PC-3 (cell line): ENCODE measurements around the gene AP1B1. TPM values are rescaled to one million over a fixed set of nuclear protein-coding genes. Genes with fewer than 3 reads are reported as not detected.
A peak's percentile ranks its signal among the peaks of the same experiment; 100 is the strongest.

ENCODE experiments used
- ATAC-seq: fragments of 200-7000 bp; cut with Tn5 transposase; 2 replicates; pipeline ENCODE4 v1.9.1; 2020; ENCODE audit warnings: mild to moderate bottlenecking, moderate library complexity
- BruUV-seq: library from RNA; stranded (reverse); fragments of 400-500 nt; replicated peaks from 2 replicates; lab custom pipeline; 2021; lab: Mats Ljungman, UMichigan
- CTCF ChIA-PET: fragments of 300-600 bp; sonication (Branson Sonifier 250); formaldehyde crosslinking; loops from one replicate; lab custom pipeline; 2022; ENCODE audit warnings: antibody characterized with exemption; lab: Charles Lee
- POLR2A ChIA-PET: fragments of 300-600 bp; sonication (Branson Sonifier 250); formaldehyde crosslinking; loops from one replicate; lab custom pipeline; 2022; ENCODE audit warnings: antibody characterized with exemption; ENCODE audit not compliant: unreplicated experiment; lab: Charles Lee
- DNase-seq: peaks from one replicate; pipeline ENCODE4 v3.0.0-alpha.2; 2015
- H2AFZ ChIP-seq: fragments of 300-600 bp; sonication (generic); 2 replicates; pipeline ENCODE4 v1.6.0; 2016; ENCODE audit warnings: antibody characterized with exemption, low read length
- H3F3A ChIP-seq: fragments of 300-600 bp; sonication (generic); one replicate; pipeline ENCODE4 v1.6.0; 2017; ENCODE audit warnings: antibody characterized with exemption, low read length, control low read depth, mild to moderate bottlenecking; ENCODE audit not compliant: unreplicated experiment
- H3K27ac ChIP-seq: fragments of 300-600 bp; sonication (generic); 2 replicates; pipeline ENCODE4 v1.5.1; 2016; ENCODE audit warnings: mild to moderate bottlenecking, low read length
- H3K27me3 ChIP-seq: fragments of 300-600 bp; sonication (generic); 2 replicates; pipeline ENCODE4 v1.6.1; 2016; ENCODE audit warnings: low read length, mixed read lengths
- H3K36me3 ChIP-seq: fragments of 300-600 bp; sonication (generic); 2 replicates; pipeline ENCODE4 v1.6.1; 2016; ENCODE audit warnings: low read depth, mixed run types, low read length, mixed read lengths
- H3K4me1 ChIP-seq: fragments of 300-600 bp; sonication (generic); 2 replicates; pipeline ENCODE4 v1.5.1; 2016; ENCODE audit warnings: low read length; ENCODE audit not compliant: insufficient read depth
- H3K4me2 ChIP-seq: fragments of 300-600 bp; sonication (generic); 2 replicates; pipeline ENCODE4 v1.6.0; 2016; ENCODE audit warnings: low read length
- H3K4me3 ChIP-seq: fragments of 300-600 bp; sonication (generic); 2 replicates; pipeline ENCODE4 v1.5.1; 2016; ENCODE audit warnings: mild to moderate bottlenecking, low read length, mixed read lengths
- H3K79me2 ChIP-seq: fragments of 300-600 bp; sonication (generic); 2 replicates; pipeline ENCODE4 v1.6.1; 2017; ENCODE audit warnings: low read length, mixed read lengths
- H3K9ac ChIP-seq: fragments of 300-600 bp; sonication (generic); 2 replicates; pipeline ENCODE4 v1.6.0; 2016; ENCODE audit warnings: mild to moderate bottlenecking, low read length
- H3K9me2 ChIP-seq: fragments of 300-600 bp; sonication (generic); replicated peaks from 2 replicates; pipeline ENCODE4 v1.6.1; 2016; ENCODE audit warnings: mixed run types, low read length, mixed read lengths
- H3K9me3 ChIP-seq: fragments of 300-600 bp; sonication (generic); 2 replicates; pipeline ENCODE4 v1.6.1; 2016; ENCODE audit warnings: low read length, mixed read lengths
- H4K20me1 ChIP-seq: fragments of 300-600 bp; sonication (generic); 2 replicates; pipeline ENCODE4 v1.6.1; 2016; ENCODE audit warnings: low read length, mixed read lengths
- EZH2 ChIP-seq: fragments of 300-600 bp; sonication (generic); IDR thresholded peaks from one replicate; pipeline ENCODE4 v1.6.1; 2017; ENCODE audit warnings: antibody characterized with exemption, mild to moderate bottlenecking, low read length; ENCODE audit not compliant: unreplicated experiment
- EZH2phosphoT487 ChIP-seq: fragments of 300-600 bp; sonication (generic); IDR thresholded peaks from 2 replicates; pipeline ENCODE4 v1.6.1; 2018; ENCODE audit warnings: mild to moderate bottlenecking, antibody characterized with exemption, low read length, borderline replicate concordance
- intact Hi-C: fragments of 100-400 bp; cut with micrococcal nuclease; formaldehyde crosslinking; loops from 2 replicates; pipeline ENCODE4 v1.9.0; 2023
- total RNA-seq: library from RNA; depleted of rRNA; stranded (reverse); fragments of >200 nt; gene quantifications from 2 replicates; pipeline ENCODE4 v1.2.3, GENCODE V29; 2014
- TF ChIP-seq, protein P1 (sequence below): fragments of 300-600 bp; sonication (generic); conservative IDR thresholded peaks from 2 replicates; pipeline ENCODE4 v1.5.1; 2017; ENCODE audit warnings: antibody characterized with exemption, low read depth, mild to moderate bottlenecking, low read length

Gene AP1B1
- total RNA-seq, 1 experiment from 2014 or later, result 81.2 TPM

DNA sequence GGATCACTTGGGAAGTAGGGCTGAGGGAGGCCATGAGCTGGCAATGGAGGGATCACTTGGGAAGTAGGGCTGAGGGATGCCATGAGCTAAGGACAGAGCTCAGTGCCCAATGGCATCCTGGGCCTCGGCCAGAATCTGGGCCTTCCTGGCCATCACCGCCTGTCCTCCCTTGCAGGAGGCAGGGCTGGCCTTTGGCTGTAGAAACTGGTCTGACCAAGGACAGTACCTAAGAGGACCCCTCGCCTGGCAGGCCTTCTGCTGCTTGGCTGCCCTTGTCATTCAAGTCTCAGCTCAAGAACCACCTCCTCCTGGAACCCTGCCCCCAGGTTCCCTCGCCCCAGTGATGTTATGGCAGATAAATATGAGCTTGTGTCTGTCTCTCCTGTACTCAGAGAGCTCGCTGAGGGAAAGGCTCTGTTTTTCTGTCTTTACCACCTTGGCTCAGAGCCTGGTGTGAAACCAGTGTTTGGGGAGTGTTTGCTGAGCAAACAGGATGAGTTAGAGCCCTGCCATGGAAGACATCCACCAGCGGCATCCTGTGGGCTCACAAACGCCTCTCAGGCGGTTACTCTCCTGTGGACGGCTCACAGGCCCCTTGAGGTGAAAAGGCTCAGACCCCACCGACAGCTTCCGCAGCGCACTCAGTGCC lies 53.5 kb downstream of the AP1B1 start:
- TF ChIP-seq, protein P1, sequence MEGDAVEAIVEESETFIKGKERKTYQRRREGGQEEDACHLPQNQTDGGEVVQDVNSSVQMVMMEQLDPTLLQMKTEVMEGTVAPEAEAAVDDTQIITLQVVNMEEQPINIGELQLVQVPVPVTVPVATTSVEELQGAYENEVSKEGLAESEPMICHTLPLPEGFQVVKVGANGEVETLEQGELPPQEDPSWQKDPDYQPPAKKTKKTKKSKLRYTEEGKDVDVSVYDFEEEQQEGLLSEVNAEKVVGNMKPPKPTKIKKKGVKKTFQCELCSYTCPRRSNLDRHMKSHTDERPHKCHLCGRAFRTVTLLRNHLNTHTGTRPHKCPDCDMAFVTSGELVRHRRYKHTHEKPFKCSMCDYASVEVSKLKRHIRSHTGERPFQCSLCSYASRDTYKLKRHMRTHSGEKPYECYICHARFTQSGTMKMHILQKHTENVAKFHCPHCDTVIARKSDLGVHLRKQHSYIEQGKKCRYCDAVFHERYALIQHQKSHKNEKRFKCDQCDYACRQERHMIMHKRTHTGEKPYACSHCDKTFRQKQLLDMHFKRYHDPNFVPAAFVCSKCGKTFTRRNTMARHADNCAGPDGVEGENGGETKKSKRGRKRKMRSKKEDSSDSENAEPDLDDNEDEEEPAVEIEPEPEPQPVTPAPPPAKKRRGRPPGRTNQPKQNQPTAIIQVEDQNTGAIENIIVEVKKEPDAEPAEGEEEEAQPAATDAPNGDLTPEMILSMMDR, result no peak
- no peak for TF ChIP-seq EZH2
- no peak for TF ChIP-seq EZH2phosphoT487
- Histone ChIP-seq H3K9me3 (no peaks in the 10 kb centered on the region), H3K9ac (no peak overlapping the region), H3K36me3 (peaks cover 10% of the 10 kb centered on the region), H4K20me1 (peaks cover 5% of the 10 kb centered on the region; the same call in 1 of the 2 replicates), H3K27me3 (no peaks in the 10 kb centered on the region), H3F3A (peaks cover 9% of the 10 kb centered on the region), H3K4me3 (no peak overlapping the region), H2AFZ (no peak overlapping the region), H3K4me1 (peaks cover 29% of the 10 kb centered on the region), H3K79me2 (no peaks in the 10 kb centered on the region), H3K4me2 (peak overlapping the region; percentile 48), H3K9me2 (no peaks in the 10 kb centered on the region), H3K27ac (peak overlapping the region; percentile 77)
- BruUV-seq, result no TSS peak
- DNase-seq, result peak; percentile 81
- peak; percentile 84 for ATAC-seq
- ChIA-PET POLR2A (interaction anchor here (0.6 kb wide), 1 partner anchor 28 kb away, joined by 4 read pairs; no protein-coding TSS in a partner anchor), CTCF (interaction anchor here (0.5 to 0.6 kb wide), 2 partner anchors 18 to 80 kb away, joined by 3 to 4 read pairs; no protein-coding TSS in a partner anchor)
- intact Hi-C loops, result no loop called here

DNA sequence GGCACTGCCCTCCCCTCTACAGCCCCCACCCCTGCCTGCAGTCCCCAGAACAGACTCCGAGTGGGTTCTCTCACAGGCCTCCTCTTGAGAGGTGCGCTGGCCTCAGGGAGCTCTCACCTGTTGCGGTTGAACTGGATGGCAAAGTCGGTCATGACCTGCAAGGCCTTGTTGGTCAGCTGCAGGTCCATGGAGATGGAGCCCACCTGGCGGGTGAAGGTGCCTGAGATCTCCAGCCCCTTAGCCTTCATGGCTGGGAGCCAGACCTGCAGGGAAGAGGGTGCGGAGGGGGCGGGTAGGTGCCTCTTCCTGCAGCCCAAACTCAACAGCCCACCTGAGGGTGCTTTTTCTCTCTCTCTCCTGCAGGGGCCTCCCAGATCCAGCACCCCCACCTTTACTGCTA lies 54.2 kb downstream of the AP1B1 start:
- peak overlapping the region; percentile 48; the same call in 1 of the 2 replicates for H3K4me2 ChIP-seq
- ChIA-PET CTCF (no interaction called here), POLR2A (no interaction called here)
- peaks cover 9% of the 10 kb centered on the region for H3F3A ChIP-seq
- peaks cover 5% of the 10 kb centered on the region; the same call in 1 of the 2 replicates for H4K20me1 ChIP-seq
- no peak overlapping the region for H2AFZ ChIP-seq
- ATAC-seq (no peak), DNase-seq (no peak)
- TF ChIP-seq, protein P1, result no peak
- TF ChIP-seq EZH2 (no peak), EZH2phosphoT487 (no peak)
- H3K4me3 ChIP-seq, result no peak overlapping the region
- H3K27ac ChIP-seq, result peak overlapping the region; percentile 77
- no peak overlapping the region for H3K9ac ChIP-seq
- no TSS peak for BruUV-seq
- H3K9me3 ChIP-seq, result no peaks in the 10 kb centered on the region
- peaks cover 10% of the 10 kb centered on the region for H3K36me3 ChIP-seq
- no peaks in the 10 kb centered on the region for H3K79me2 ChIP-seq
- H3K4me1 ChIP-seq, result peaks cover 23% of the 10 kb centered on the region
- intact Hi-C loops, result no loop called here
- H3K27me3 ChIP-seq, result no peaks in the 10 kb centered on the region
- H3K9me2 ChIP-seq, result no peaks in the 10 kb centered on the region

DNA sequence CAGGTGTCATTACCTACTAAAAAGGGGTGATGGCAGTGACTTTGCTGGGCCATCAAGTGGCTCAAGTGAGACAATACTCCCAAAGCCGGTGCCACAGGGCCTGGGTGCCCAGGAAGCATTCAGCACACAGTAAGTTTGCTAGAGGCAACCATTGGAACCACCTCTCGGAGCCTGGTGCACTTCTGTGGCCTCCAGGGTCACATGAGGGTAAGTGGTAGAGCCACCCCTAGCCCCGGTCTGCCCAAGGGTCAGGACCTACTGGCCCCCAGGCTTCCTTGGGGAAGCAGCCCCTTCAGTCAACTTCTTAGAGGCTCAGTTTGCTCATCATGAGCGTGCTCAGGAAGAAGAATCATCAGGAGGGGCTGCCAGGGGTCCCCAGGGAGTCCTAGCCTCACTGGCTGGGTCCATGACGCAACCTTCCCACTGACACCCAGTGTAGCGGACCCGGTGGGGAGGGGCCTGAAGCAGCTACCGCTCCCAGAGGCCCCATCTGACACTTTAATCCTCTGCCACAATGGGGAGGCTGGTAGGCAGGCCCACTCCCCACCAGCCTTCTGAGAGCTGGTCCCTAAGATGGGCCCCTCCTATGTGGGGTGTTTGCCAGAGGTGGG lies 55.4 kb downstream of the AP1B1 start:
- Histone ChIP-seq H4K20me1 (peaks cover 5% of the 10 kb centered on the region; the same call in 1 of the 2 replicates), H2AFZ (no peak overlapping the region)
- POLR2A ChIA-PET, result no interaction called here

More for the DNA sequence above, 55.4 kb downstream of the AP1B1 start:
- Histone ChIP-seq H3K27me3 (no peaks in the 10 kb centered on the region), H3K36me3 (peaks cover 5% of the 10 kb centered on the region; the same call in 1 of the 2 replicates), H3F3A (peaks cover 9% of the 10 kb centered on the region), H3K27ac (no peak overlapping the region), H3K4me1 (peaks cover 18% of the 10 kb centered on the region), H3K9me2 (no peaks in the 10 kb centered on the region), H3K79me2 (no peaks in the 10 kb centered on the region), H3K9ac (no peak overlapping the region), H3K9me3 (no peaks in the 10 kb centered on the region), H3K4me3 (no peak overlapping the region), H3K4me2 (no peak overlapping the region)
- TF ChIP-seq EZH2phosphoT487 (no peak), EZH2 (no peak)
- TF ChIP-seq, protein P1, result no peak
- CTCF ChIA-PET, result no interaction called here
- no peak for ATAC-seq
- no peak for DNase-seq
- intact Hi-C loops, result no loop called here
- BruUV-seq, result no TSS peak
